Left lung (tissue), 10 donors: ENCODE results near the gene MACROD2. TPM values are rescaled to one million over a fixed set of nuclear protein-coding genes. Genes with fewer than 3 reads are reported as not detected.

Source experiments
- ATAC-seq: fragments of 200-7000 bp; cut with Tn5 transposase; one replicate; pipeline ENCODE4 v1.9.1; 2020; ENCODE audit warnings: moderate library complexity
- DNase-seq, 4 donors: peaks; one replicate each; pipeline ENCODE4 v3.0.0-alpha.2; 2013 to 2020
- H3K27ac ChIP-seq, 2 donors: fragments of 200-600 bp; sonication (generic) in 1 of 2; one replicate each; pipeline versions ENCODE4 v1.5.0 to v1.8.0; 2020 to 2021
- H3K27me3 ChIP-seq, 2 donors: fragments of 200-600 bp; sonication (generic) in 1 of 2; one replicate each; pipeline versions ENCODE4 v1.5.0 to v1.8.0; 2020 to 2021
- H3K36me3 ChIP-seq, 2 donors: fragments of 200-600 bp; sonication (generic) in 1 of 2; one replicate each; pipeline versions ENCODE4 v1.5.0 to v1.8.0; 2020 to 2021
- H3K4me1 ChIP-seq, 2 donors: fragments of 200-600 bp; one replicate each; pipeline ENCODE4 v1.8.0; 2021
- H3K4me3 ChIP-seq, 2 donors: fragments of 200-600 bp; sonication (generic) in 1 of 2; one replicate each; pipeline versions ENCODE4 v1.5.0 to v1.8.0; 2020 to 2021; ENCODE audit warnings: mild to moderate bottlenecking in 1 of 2
- H3K9me3 ChIP-seq, 2 donors: fragments of 200-600 bp; sonication (generic) in 1 of 2; one replicate each; pipeline versions ENCODE4 v1.5.0 to v1.8.0; 2020 to 2021
- CTCF ChIP-seq, 2 donors: fragments of 200-600 bp; sonication (generic) in 1 of 2; IDR thresholded peaks; one replicate each; pipeline versions ENCODE4 v1.5.0 to v1.8.0; 2021; ENCODE audit warnings: antibody characterized with exemption in 2 of 2
- intact Hi-C, 2 donors: fragments of 100-400 bp; cut with DNase I; formaldehyde crosslinking; loops; one replicate each; pipeline versions ENCODE4 v1.11.2 to v1.14.2; 2022
- polyA plus RNA-seq, 6 donors: library from polyadenylated mRNA; unstranded; fragments of 120-200 nt; gene quantifications; one replicate each; pipeline ENCODE4 v1.2.1, GENCODE V29; 2013; ENCODE audit not compliant: insufficient read length in 6 of 6
- total RNA-seq, 2 donors: library from RNA; stranded (reverse); fragmentation: NEBNext Ultra II Directional; extraction: Animal tissue kit (Norgen Biotek cat#: 25700); gene quantifications; one replicate each; pipeline ENCODE4 v1.2.1, GENCODE V29; 2021
- donor health status: DM: no; HTN: yes; CAD: no.
- donor health status: DM: no; HTN: no; CAD: no.

MACROD2 gene
- total and polyA plus RNA-seq, 8 donors, result 6.1 to 23.6 (median 8.9) TPM

GRCh38 chr20:14773486-14773885, 778.2 kb downstream of the MACROD2 start:
- DNase-seq, result no peak
- TF ChIP-seq CTCF (IDR thresholded peaks at IDR 0.05), result no peak
- Histone ChIP-seq H3K27ac (no peak overlapping the region), H3K36me3 (no peaks in the 10 kb centered on the region), H3K4me3 (no peak overlapping the region), H3K4me1 (no peaks in the 10 kb centered on the region), H3K9me3 (no peaks in the 10 kb centered on the region), H3K27me3 (no peaks in the 10 kb centered on the region)
- intact Hi-C loops, result no loop called here
- no peak for ATAC-seq

- intact Hi-C loops, result no loop called here
- no peaks in the 10 kb centered on the region for H3K27me3 ChIP-seq
- H3K4me3 ChIP-seq, result no peak overlapping the region
- H3K27ac ChIP-seq, result no peak overlapping the region
- no peaks in the 10 kb centered on the region for H3K36me3 ChIP-seq
- H3K4me1 ChIP-seq, result no peaks in the 10 kb centered on the region
- no peak for DNase-seq
- no peak for ATAC-seq
- H3K9me3 ChIP-seq, result no peaks in the 10 kb centered on the region
- no peak for TF ChIP-seq CTCF (IDR thresholded peaks at IDR 0.05)
Observed at GRCh38 chr20:14775778-14776177, 780.5 kb downstream of the MACROD2 start.

- intact Hi-C loops, result no loop called here
- H3K9me3 ChIP-seq, result no peaks in the 10 kb centered on the region
- H3K36me3 ChIP-seq, result no peaks in the 10 kb centered on the region
- no peak for ATAC-seq
- no peaks in the 10 kb centered on the region for H3K4me1 ChIP-seq
- DNase-seq, result no peak
- no peak overlapping the region for H3K27ac ChIP-seq
- no peaks in the 10 kb centered on the region for H3K27me3 ChIP-seq
- H3K4me3 ChIP-seq, result no peak overlapping the region
- TF ChIP-seq CTCF (IDR thresholded peaks at IDR 0.05), result no peak
Observed at GRCh38 chr20:14777591-14777990, 782.3 kb downstream of the MACROD2 start.

GRCh38 chr20:14778096-14778495, 782.8 kb downstream of the MACROD2 start:
- no peaks in the 10 kb centered on the region for H3K27me3 ChIP-seq
- no peaks in the 10 kb centered on the region for H3K4me1 ChIP-seq
- intact Hi-C loops, result no loop called here
- H3K27ac ChIP-seq, result no peak overlapping the region
- ATAC-seq, result no peak
- no peak for TF ChIP-seq CTCF (IDR thresholded peaks at IDR 0.05)
- no peaks in the 10 kb centered on the region for H3K9me3 ChIP-seq
- no peak for DNase-seq
- no peak overlapping the region for H3K4me3 ChIP-seq
- H3K36me3 ChIP-seq, result no peaks in the 10 kb centered on the region

- Histone ChIP-seq H3K36me3 (no peaks in the 10 kb centered on the region), H3K4me3 (no peak overlapping the region), H3K27me3 (no peaks in the 10 kb centered on the region), H3K4me1 (peaks cover 0 to under 1% of the 10 kb centered on the region in 2 donors), H3K27ac (no peak overlapping the region), H3K9me3 (no peaks in the 10 kb centered on the region)
- TF ChIP-seq CTCF (IDR thresholded peaks at IDR 0.05), result no peak
- no peak for DNase-seq
- intact Hi-C loops, result no loop called here
- no peak for ATAC-seq
Observed at GRCh38 chr20:14778875-14779274, 783.6 kb downstream of the MACROD2 start.
